Glomerular visceral epithelial cell (primary cell): Measurements from ENCODE around the gene PSTK.

ENCODE experiments used
- DNase-seq: peaks from one replicate; pipeline ENCODE4 v3.0.0-alpha.2; 2016; ENCODE audit errors: extremely low spot score

The PSTK gene

GRCh38 chr10:122992031-122992585, 11.9 kb downstream of the PSTK start:
- DNase-seq = no peak

GRCh38 chr10:122993797-122994336, 13.7 kb downstream of the PSTK start:
- no peak for DNase-seq

GRCh38 chr10:122995936-122996335, 15.7 kb downstream of the PSTK start:
- DNase-seq = no peak

GRCh38 chr10:122997864-122998263, 17.7 kb downstream of the PSTK start:
- no peak for DNase-seq

- DNase-seq = no peak
These were observed 18.2 kb downstream of the PSTK start for GRCh38 chr10:122998360-122998917.

- no peak for DNase-seq
These were observed 18.7 kb downstream of the PSTK start for GRCh38 chr10:122998934-122999333.

GRCh38 chr10:122999347-122999746, 19.1 kb downstream of the PSTK start:
- no peak for DNase-seq

- no peak for DNase-seq
These were observed 20.0 kb downstream of the PSTK start for GRCh38 chr10:123000155-123000554.

- DNase-seq = no peak
These were observed 21.2 kb downstream of the PSTK start for GRCh38 chr10:123001370-123001769.

GRCh38 chr10:123004298-123004697, 24.1 kb downstream of the PSTK start:
- no peak for DNase-seq

GRCh38 chr10:123007558-123008354, 27.6 kb downstream of the PSTK start:
- DNase-seq = peak; percentile 33

- peak; percentile 98 for DNase-seq
These were observed 28.3 kb downstream of the PSTK start, which contains the start of the genes ACADSB and IKZF5 for GRCh38 chr10:123008355-123009104. Gene ACADSB (plus strand): TSS chr10:123009006. CDS start chr10:123009030, 24 bp downstream. Gene IKZF5 (minus strand): TSS chr10:123008795. CDS start chr10:122998625, 10,170 bp downstream.

GRCh38 chr10:123009105-123009820, 29.1 kb downstream of the PSTK start:
- peak; percentile 21 for DNase-seq

- DNase-seq = no peak
These were observed 31.8 kb downstream of the PSTK start for GRCh38 chr10:123011987-123012386.

- no peak for DNase-seq
These were observed 33.5 kb downstream of the PSTK start for GRCh38 chr10:123013456-123014419.

GRCh38 chr10:123014772-123015171, 34.6 kb downstream of the PSTK start:
- DNase-seq = no peak

- DNase-seq = no peak
These were observed 36.0 kb downstream of the PSTK start for GRCh38 chr10:123016228-123016627.

- no peak for DNase-seq
These were observed 37.4 kb downstream of the PSTK start for GRCh38 chr10:123017421-123018165.

GRCh38 chr10:123018531-123018930, 38.3 kb downstream of the PSTK start:
- no peak for DNase-seq
